ENCODE data around the gene CAST.

DNA sequence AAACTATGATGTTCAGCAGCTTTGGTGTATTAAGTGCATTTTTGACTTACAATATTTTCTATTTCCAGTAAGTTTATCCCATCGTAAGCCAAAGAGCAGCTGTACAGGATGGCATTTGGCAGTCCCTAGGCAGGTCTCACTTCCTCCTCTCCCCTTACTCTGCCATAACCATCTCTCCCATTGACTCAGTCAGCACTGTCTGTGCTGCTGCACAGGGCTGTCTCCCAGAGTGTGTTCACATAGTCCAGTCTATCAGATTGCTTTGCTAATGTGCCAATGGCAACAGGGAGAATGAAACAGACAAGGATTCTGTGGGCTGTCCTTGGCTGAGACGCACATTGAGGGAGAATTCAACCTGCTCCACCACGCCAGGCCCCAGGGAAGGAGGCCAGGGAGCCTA lies 47.0 kb upstream of the CAST start:
- TF ChIP-seq, protein P1, sequence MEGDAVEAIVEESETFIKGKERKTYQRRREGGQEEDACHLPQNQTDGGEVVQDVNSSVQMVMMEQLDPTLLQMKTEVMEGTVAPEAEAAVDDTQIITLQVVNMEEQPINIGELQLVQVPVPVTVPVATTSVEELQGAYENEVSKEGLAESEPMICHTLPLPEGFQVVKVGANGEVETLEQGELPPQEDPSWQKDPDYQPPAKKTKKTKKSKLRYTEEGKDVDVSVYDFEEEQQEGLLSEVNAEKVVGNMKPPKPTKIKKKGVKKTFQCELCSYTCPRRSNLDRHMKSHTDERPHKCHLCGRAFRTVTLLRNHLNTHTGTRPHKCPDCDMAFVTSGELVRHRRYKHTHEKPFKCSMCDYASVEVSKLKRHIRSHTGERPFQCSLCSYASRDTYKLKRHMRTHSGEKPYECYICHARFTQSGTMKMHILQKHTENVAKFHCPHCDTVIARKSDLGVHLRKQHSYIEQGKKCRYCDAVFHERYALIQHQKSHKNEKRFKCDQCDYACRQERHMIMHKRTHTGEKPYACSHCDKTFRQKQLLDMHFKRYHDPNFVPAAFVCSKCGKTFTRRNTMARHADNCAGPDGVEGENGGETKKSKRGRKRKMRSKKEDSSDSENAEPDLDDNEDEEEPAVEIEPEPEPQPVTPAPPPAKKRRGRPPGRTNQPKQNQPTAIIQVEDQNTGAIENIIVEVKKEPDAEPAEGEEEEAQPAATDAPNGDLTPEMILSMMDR (IDR thresholded peaks at IDR 0.05; ENCODE audit: insufficient read depth, low read length, poor library complexity, severe bottlenecking), result no peak
- TF ChIP-seq EZH2phosphoT487 (conservative IDR thresholded peaks at IDR 0.05; ENCODE audit: low read length), result no peak

Measured in SU-DHL-6 (cell line).